Subcutaneous abdominal adipose tissue (tissue), 5 donors: ENCODE results near the gene ZBED2.

Experiments used
- H3K27ac ChIP-seq: one replicate; pipeline ENCODE4 v1.7.0; 2013; ENCODE audit warnings: low read depth, mild to moderate bottlenecking, inconsistent platforms, low read length, moderate library complexity
- H3K27me3 ChIP-seq, 5 donors: one replicate each; pipeline ENCODE4 v1.7.0; 2013; ENCODE audit warnings: low read length in 5 of 5, inconsistent platforms in 1 of 5; ENCODE audit not compliant: control insufficient read depth in 5 of 5, insufficient read depth in 4 of 5
- H3K36me3 ChIP-seq, 5 donors: one replicate each; pipeline ENCODE4 v1.7.0; 2013; ENCODE audit warnings: low read length in 5 of 5; ENCODE audit not compliant: control insufficient read depth in 5 of 5, insufficient read depth in 5 of 5
- H3K4me1 ChIP-seq, 5 donors: one replicate each; pipeline ENCODE4 v1.7.0; 2013; ENCODE audit warnings: low read length in 5 of 5, mild to moderate bottlenecking in 3 of 5, moderate library complexity in 1 of 5; ENCODE audit not compliant: control insufficient read depth in 5 of 5, insufficient read depth in 5 of 5
- H3K4me3 ChIP-seq, 5 donors: one replicate each; pipeline ENCODE4 v1.7.0; 2013; ENCODE audit warnings: low read length in 5 of 5, low read depth in 1 of 5
- H3K9ac ChIP-seq, 5 donors: one replicate each; pipeline ENCODE4 v1.7.0; 2013; ENCODE audit warnings: low read length in 5 of 5, mild to moderate bottlenecking in 4 of 5, moderate library complexity in 3 of 5
- H3K9me3 ChIP-seq, 5 donors: one replicate each; pipeline ENCODE4 v1.7.0; 2013; ENCODE audit warnings: low read length in 5 of 5; ENCODE audit not compliant: control insufficient read depth in 5 of 5
- donor health status: healthy.
- donor health status: healthy.
- donor health status: healthy.
- donor health status: healthy.
- donor health status: healthy.

The ZBED2 gene

DNA sequence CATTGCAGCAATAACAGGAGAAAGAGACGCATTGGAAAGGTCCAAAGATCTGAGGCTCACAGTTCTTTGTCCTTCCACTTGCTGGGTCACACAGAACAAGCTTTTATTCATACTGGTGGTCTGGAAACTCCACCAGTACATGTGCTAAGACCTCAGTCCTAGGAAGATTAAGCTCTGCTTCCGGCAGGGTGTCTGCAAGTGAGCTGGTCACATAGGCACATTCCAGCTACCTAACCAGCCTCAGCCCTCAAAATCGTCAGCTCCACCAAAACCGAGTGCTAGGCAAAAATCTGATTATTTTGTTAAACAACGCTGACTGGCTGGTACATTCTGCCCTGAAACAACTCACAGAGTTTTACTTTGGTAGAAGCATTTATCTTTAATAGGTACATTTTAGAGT lies 2.2 kb downstream of the ZBED2 start:
- no peaks in the 10 kb centered on the region for H3K4me1 ChIP-seq
- no peaks in the 10 kb centered on the region for H3K36me3 ChIP-seq
- H3K9ac ChIP-seq, result no peak overlapping the region
- no peak overlapping the region for H3K27ac ChIP-seq
- no peaks in the 10 kb centered on the region for H3K9me3 ChIP-seq
- no peak overlapping the region for H3K4me3 ChIP-seq
- no peaks in the 10 kb centered on the region for H3K27me3 ChIP-seq

DNA sequence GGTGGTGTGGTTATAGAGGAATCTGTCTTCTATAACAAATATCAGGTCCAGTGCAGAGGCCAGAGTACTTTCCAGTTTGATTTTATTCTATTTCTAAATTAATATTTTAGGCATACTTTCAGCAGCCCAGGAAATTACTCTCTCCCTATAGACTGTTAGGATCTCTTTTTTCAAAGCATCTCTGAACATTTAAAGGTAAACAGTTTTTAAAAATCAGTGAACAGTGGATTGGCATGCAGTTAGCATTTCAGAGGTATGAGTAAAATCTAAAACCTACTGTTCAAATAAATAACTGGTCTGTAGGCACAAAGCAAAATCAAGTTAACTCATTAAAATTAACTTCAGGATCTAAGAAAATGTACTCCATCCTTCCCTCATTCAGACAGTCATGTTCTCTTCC lies 3.0 kb downstream of the ZBED2 start:
- H3K4me3 ChIP-seq, result no peak overlapping the region
- H3K36me3 ChIP-seq, result no peaks in the 10 kb centered on the region
- H3K27ac ChIP-seq, result no peak overlapping the region
- H3K27me3 ChIP-seq, result no peaks in the 10 kb centered on the region
- no peak overlapping the region for H3K9ac ChIP-seq
- H3K9me3 ChIP-seq, result peaks cover 0 to 3% (median 0%) of the 10 kb centered on the region in 5 donors
- H3K4me1 ChIP-seq, result no peaks in the 10 kb centered on the region

DNA sequence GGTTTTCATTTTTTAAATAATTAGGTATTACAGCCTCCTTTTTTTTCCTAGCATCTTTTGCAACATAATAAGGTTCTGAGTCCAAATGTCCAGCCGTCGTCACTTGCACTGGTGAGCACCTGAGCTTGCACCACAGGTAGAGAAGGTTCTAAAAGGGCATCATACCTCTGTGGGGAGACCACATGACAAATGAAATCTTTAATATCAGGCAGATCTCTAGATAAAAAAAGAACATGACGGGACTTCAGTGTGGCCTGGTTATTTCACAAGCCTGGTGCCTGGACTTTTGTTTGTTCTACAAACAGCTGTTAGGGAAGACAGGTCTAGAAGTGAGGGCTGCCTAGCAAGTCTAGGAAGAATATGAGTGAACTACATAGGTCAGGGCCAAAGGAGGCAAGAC lies 3.6 kb downstream of the ZBED2 start:
- Histone ChIP-seq H3K9ac (no peak overlapping the region), H3K4me1 (no peaks in the 10 kb centered on the region), H3K4me3 (no peak overlapping the region), H3K27ac (no peak overlapping the region), H3K27me3 (no peaks in the 10 kb centered on the region), H3K9me3 (peaks cover 0 to 3% (median 0%) of the 10 kb centered on the region in 5 donors), H3K36me3 (no peaks in the 10 kb centered on the region)

DNA sequence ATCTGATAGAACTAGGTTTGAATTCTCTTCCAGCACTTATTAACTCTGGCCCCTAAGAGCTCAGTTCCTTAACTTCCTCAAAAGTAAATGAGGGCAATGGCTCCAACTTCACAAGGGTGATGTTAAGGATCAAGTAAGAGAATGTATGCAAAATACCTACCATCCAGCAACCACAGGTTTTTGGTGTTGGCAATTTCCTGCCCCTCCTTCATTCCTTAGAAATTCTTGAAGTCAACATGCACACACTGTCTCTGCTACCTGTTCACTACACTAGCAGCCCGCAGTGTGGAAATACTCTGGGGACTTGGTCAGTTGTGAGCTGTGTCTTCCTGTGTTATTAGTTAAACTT lies 5.0 kb downstream of the ZBED2 start:
- H3K27ac ChIP-seq, result no peak overlapping the region
- no peaks in the 10 kb centered on the region for H3K36me3 ChIP-seq
- peaks cover 0 to 3% (median 0%) of the 10 kb centered on the region in 5 donors for H3K9me3 ChIP-seq
- no peak overlapping the region for H3K4me3 ChIP-seq
- no peaks in the 10 kb centered on the region for H3K27me3 ChIP-seq
- H3K9ac ChIP-seq, result no peak overlapping the region
- no peaks in the 10 kb centered on the region for H3K4me1 ChIP-seq

DNA sequence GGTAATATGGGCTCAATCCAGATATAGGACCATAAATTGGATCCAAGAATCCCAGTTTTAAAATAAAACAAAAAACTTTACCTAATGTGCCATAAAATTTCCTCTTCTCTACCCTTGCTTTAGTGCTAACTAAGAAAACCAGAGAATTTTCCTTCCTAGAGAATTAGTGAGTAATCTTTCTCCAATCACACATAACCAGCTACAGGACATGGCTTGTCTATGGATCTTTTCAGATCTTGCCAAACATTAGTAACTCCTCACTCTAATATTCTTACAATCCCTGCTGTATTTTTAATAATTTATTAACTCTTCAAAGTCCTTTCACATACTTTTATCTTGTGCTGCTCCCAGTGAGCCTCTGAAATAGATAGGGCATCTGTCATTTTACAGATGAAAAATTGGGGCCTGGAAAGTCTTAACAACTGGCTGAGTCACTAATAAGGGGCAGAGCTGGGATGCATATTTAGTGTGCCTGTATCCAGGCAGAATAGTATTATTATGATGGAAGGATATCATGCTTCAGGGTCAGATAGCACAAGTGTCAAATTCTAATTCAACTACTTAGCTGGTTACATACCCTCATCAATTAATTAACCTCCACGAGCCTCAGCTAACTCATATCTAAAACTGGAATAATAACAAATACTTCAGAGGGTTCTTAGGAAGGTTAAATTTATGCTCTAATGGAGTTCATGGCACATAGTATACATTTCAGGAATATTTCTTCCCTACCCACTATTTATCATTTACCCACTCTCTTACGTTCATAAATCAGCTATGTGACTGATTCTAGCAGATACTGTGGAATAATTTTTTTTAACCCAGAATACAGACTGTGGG lies 5.6 kb downstream of the ZBED2 start:
- H3K27me3 ChIP-seq, result no peaks in the 10 kb centered on the region
- H3K4me1 ChIP-seq, result no peaks in the 10 kb centered on the region
- peaks cover 0 to 3% (median 0%) of the 10 kb centered on the region in 5 donors for H3K9me3 ChIP-seq
- no peak overlapping the region for H3K4me3 ChIP-seq
- no peak overlapping the region for H3K27ac ChIP-seq
- H3K36me3 ChIP-seq, result no peaks in the 10 kb centered on the region
- H3K9ac ChIP-seq, result no peak overlapping the region

DNA sequence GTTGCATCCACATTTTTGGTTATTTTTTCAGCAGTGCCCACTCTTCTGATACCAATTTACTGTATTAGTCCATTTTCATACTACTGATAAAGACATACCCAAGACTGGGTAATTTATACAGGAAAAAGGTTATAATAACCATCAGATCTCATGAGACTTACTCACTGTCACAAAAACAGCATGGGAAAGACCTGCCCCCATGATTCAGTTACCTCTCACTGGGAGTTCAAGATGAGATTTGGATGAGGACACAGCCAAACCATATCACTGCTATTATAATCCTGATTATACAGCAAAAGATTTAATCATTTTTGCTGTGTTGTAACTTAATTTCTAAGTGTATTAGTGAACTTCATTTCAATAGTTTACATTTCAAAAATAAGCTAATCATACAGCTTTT lies 6.6 kb downstream of the ZBED2 start:
- H3K9me3 ChIP-seq, result peaks cover 0 to 3% (median 0%) of the 10 kb centered on the region in 5 donors
- no peak overlapping the region for H3K9ac ChIP-seq
- H3K27ac ChIP-seq, result no peak overlapping the region
- H3K4me3 ChIP-seq, result no peak overlapping the region
- peaks cover 0 to 7% (median 0%) of the 10 kb centered on the region in 5 donors for H3K4me1 ChIP-seq
- H3K27me3 ChIP-seq, result no peaks in the 10 kb centered on the region
- no peaks in the 10 kb centered on the region for H3K36me3 ChIP-seq

DNA sequence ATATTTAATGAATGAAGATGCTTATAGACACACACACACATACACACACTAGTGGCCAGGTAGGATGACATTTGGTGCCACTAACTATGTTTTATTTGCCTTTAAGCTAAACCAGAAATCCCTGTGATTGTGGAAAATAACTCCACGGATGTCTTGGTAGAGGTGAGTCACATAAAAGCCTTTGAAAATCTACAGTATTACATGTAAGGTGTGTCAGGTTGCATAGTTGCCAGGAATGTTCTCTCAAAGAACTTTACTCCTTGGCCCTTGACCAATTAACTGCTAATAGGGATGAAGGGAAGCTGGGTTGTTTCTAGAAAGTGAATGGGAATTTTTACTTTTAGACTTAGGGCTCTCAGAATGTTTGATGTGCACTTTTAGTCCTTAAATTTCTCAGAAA lies 9.9 kb downstream of the ZBED2 start:
- H3K36me3 ChIP-seq, result no peaks in the 10 kb centered on the region
- H3K9ac ChIP-seq, result no peak overlapping the region
- H3K4me1 ChIP-seq, result peaks cover 0 to 9% (median 0%) of the 10 kb centered on the region in 5 donors
- H3K9me3 ChIP-seq, result peaks cover 0 to 3% (median 0%) of the 10 kb centered on the region in 5 donors
- no peak overlapping the region for H3K4me3 ChIP-seq
- H3K27me3 ChIP-seq, result no peaks in the 10 kb centered on the region
- no peak overlapping the region for H3K27ac ChIP-seq

DNA sequence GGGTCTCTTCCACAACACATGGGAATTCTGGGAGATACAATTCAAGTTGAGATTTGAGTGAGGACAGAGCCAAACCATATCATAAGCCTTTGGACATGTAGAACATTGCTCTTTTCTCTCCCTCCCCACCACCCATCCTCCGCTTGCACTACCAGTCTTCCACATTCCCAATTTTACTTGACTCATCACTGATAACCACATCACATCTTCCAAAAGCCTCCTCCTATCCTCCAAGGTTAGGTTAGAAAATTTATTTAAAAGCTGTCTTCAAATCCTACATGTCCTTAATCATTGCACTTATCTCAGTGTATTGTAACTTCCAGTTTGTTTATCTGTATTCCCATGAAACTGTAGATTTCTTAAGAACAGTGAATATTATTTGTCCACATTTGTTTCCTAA lies 10.4 kb downstream of the ZBED2 start:
- Histone ChIP-seq H3K27ac (no peak overlapping the region), H3K27me3 (no peaks in the 10 kb centered on the region), H3K4me3 (no peak overlapping the region), H3K4me1 (peaks cover 0 to 9% (median 0%) of the 10 kb centered on the region in 5 donors), H3K9me3 (peaks cover 0 to 3% (median 0%) of the 10 kb centered on the region in 5 donors), H3K36me3 (no peaks in the 10 kb centered on the region), H3K9ac (no peak overlapping the region)

DNA sequence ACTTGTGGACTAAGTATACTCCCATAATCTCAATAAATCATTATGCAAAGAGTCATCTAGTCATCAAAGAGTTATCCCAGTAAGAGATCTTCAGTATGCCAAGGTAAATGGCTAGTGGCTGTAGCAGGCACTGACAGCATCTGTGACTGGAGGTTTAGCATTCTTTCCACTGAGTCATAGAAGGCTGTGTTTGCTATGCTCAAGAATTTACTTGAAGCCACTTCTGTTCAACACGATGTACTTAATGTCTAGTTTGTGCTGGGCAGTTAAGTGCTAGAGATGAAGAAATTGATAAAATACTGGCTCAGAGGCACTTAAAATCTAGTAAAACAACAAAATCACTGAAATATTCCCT lies 13.0 kb downstream of the ZBED2 start:
- H3K4me1 ChIP-seq, result peaks cover 0 to 9% (median 0%) of the 10 kb centered on the region in 5 donors
- no peak overlapping the region for H3K27ac ChIP-seq
- H3K36me3 ChIP-seq, result no peaks in the 10 kb centered on the region
- H3K4me3 ChIP-seq, result no peak overlapping the region
- no peaks in the 10 kb centered on the region for H3K27me3 ChIP-seq
- H3K9me3 ChIP-seq, result peaks cover 0 to under 1% (median 0%) of the 10 kb centered on the region in 5 donors
- no peak overlapping the region for H3K9ac ChIP-seq

DNA sequence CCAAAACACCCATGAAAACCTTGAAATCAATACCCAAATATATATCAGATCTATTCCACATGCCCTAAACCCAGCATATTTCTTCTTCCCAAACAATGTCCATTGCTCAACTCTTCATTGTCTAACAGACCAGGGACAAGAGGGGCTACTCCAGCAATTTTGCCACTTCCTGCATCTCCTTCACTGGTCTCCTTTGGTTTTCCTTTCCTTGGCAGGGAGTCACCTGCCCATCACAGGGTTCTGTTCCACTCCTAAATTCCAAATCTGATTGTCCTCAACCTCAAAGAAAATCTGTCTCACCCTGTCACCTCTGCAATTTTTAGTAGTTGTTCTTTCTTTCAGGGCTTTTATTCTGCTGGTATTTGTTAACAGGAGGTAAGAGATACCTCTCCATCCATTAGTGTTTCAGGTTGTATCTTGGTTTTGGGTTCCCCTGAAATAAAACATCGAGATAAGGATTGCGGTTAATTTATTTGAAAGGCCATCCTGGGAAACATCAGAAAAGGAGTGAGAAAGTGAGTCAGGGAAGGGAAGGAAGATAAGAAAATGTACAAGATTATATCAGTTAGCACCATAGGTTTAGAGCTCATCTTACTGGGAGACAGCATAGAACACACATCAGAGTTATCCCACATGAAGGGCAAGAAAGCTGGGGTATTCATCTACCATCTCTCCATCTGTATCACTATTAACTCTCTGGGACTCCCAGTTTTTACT lies 13.6 kb downstream of the ZBED2 start:
- Histone ChIP-seq H3K9ac (no peak overlapping the region), H3K9me3 (no peaks in the 10 kb centered on the region), H3K4me3 (no peak overlapping the region), H3K27me3 (no peaks in the 10 kb centered on the region), H3K27ac (no peak overlapping the region), H3K4me1 (peaks cover 0 to 9% (median 0%) of the 10 kb centered on the region in 5 donors), H3K36me3 (no peaks in the 10 kb centered on the region)
